Liver (tissue), 9 donors: ENCODE measurements around the gene FRK. TPM values are rescaled to one million over a fixed set of nuclear protein-coding genes. Genes with fewer than 3 reads are reported as not detected.

Experiments used
- DNase-seq: peaks from one replicate; pipeline ENCODE4 v3.0.0-alpha.2; 2017; ENCODE audit warnings: low spot score
- H3K27ac ChIP-seq, 2 donors: one replicate each; pipeline ENCODE4 v1.7.0; 2013; ENCODE audit warnings: inconsistent platforms in 2 of 2, low read length in 2 of 2, control low read depth in 1 of 2, low read depth in 1 of 2, mild to moderate bottlenecking in 1 of 2
- H3K27me3 ChIP-seq, 4 donors: one replicate each; pipeline versions ENCODE4 v1.6.1 to v1.7.0; 2013; ENCODE audit warnings: low read length in 3 of 4, inconsistent platforms in 1 of 4, mild to moderate bottlenecking in 1 of 4, moderate library complexity in 1 of 4; ENCODE audit not compliant: control insufficient read depth in 4 of 4, insufficient read depth in 4 of 4
- H3K36me3 ChIP-seq, 4 donors: one replicate each; pipeline versions ENCODE4 v1.6.1 to v1.7.0; 2013; ENCODE audit warnings: low read length in 3 of 4, mild to moderate bottlenecking in 3 of 4, low read depth in 1 of 4, moderate library complexity in 1 of 4; ENCODE audit not compliant: control insufficient read depth in 4 of 4, insufficient read depth in 3 of 4
- H3K4me1 ChIP-seq, 4 donors: one replicate each; pipeline versions ENCODE4 v1.6.1 to v1.7.0; 2013; ENCODE audit warnings: low read length in 3 of 4, mild to moderate bottlenecking in 3 of 4, moderate library complexity in 1 of 4; ENCODE audit not compliant: control insufficient read depth in 4 of 4, insufficient read depth in 4 of 4
- H3K4me3 ChIP-seq, 3 donors: one replicate each; pipeline versions ENCODE4 v1.6.1 to v1.7.0; 2013; ENCODE audit warnings: low read length in 3 of 3, control low read depth in 1 of 3, low read depth in 1 of 3, mild to moderate bottlenecking in 1 of 3
- H3K9ac ChIP-seq, 2 donors: one replicate each; pipeline ENCODE4 v1.7.0; 2013; ENCODE audit warnings: low read length in 2 of 2, mild to moderate bottlenecking in 2 of 2, moderate library complexity in 2 of 2, control low read depth in 1 of 2, low read depth in 1 of 2
- H3K9me3 ChIP-seq, 4 donors: one replicate each; pipeline versions ENCODE4 v1.6.1 to v1.7.0; 2013; ENCODE audit warnings: low read length in 3 of 4; ENCODE audit not compliant: control insufficient read depth in 4 of 4
- ATF3 ChIP-seq: IDR thresholded peaks from 2 replicates; pipeline ENCODE4 v1.6.1; 2016; ENCODE audit warnings: antibody characterized with exemption
- CTCF ChIP-seq: fragments of 150-350 bp; IDR thresholded peaks from 2 replicates; pipeline ENCODE4 v1.5.1; 2017; ENCODE audit warnings: improper control_type of control experiment, low read depth, low read length; ENCODE audit not compliant: missing input control
- EGR1 ChIP-seq, 2 donors: IDR thresholded peaks; 2 replicates each; pipeline ENCODE4 v1.6.1; 2016 to 2018; ENCODE audit warnings: antibody characterized with exemption in 2 of 2, low read depth in 2 of 2
- FOXA1 ChIP-seq: IDR thresholded peaks from 2 replicates; pipeline ENCODE4 v1.6.1; 2016; ENCODE audit warnings: antibody characterized with exemption
- FOXA2 ChIP-seq: IDR thresholded peaks from 2 replicates; pipeline ENCODE4 v1.6.1; 2016; ENCODE audit warnings: antibody characterized with exemption
- GABPA ChIP-seq, 2 donors: IDR thresholded peaks in 1 of 2; conservative IDR thresholded peaks in 1 of 2; 2 replicates each; pipeline ENCODE4 v1.6.1; 2016; ENCODE audit warnings: antibody characterized with exemption in 2 of 2, mild to moderate bottlenecking in 1 of 2, moderate library complexity in 1 of 2
- HNF4A ChIP-seq, 2 donors: conservative IDR thresholded peaks; 2 replicates each; pipeline ENCODE4 v1.6.1; 2016; ENCODE audit warnings: antibody characterized with exemption in 2 of 2, mild to moderate bottlenecking in 2 of 2
- HNF4G ChIP-seq: IDR thresholded peaks from 2 replicates; pipeline ENCODE4 v1.6.1; 2016; ENCODE audit warnings: antibody characterized with exemption
- JUND ChIP-seq, 2 donors: IDR thresholded peaks; 2 replicates each; pipeline ENCODE4 v1.6.1; 2016; ENCODE audit warnings: antibody characterized with exemption in 2 of 2
- MAX ChIP-seq: IDR thresholded peaks from 2 replicates; pipeline ENCODE4 v1.6.1; 2016; ENCODE audit warnings: antibody characterized with exemption
- NR2F2 ChIP-seq: IDR thresholded peaks from 2 replicates; pipeline ENCODE4 v1.6.1; 2016; ENCODE audit warnings: antibody characterized with exemption
- RAD21 ChIP-seq, 2 donors: IDR thresholded peaks; 2 replicates each; pipeline ENCODE4 v1.6.1; 2016; ENCODE audit warnings: antibody characterized with exemption in 2 of 2, mild to moderate bottlenecking in 2 of 2
- RXRA ChIP-seq, 2 donors: IDR thresholded peaks; 2 replicates each; pipeline ENCODE4 v1.6.1; 2017 to 2018; ENCODE audit warnings: antibody characterized with exemption in 2 of 2, mild to moderate bottlenecking in 1 of 2
- SP1 ChIP-seq: IDR thresholded peaks from 2 replicates; pipeline ENCODE4 v1.6.1; 2018; ENCODE audit warnings: antibody characterized with exemption, mild to moderate bottlenecking
- TAF1 ChIP-seq: conservative IDR thresholded peaks from 2 replicates; pipeline ENCODE4 v1.6.1; 2016; ENCODE audit warnings: antibody characterized with exemption, mild to moderate bottlenecking
- YY1 ChIP-seq: IDR thresholded peaks from 2 replicates; pipeline ENCODE4 v1.6.1; 2016; ENCODE audit warnings: antibody characterized with exemption, mild to moderate bottlenecking
- WGBS: extraction: QIAGEN DNeasy Blood & Tissue Kit; methylation state at CpG from one replicate; pipeline ENCODE4 v1.1.7; 2013; 5-methylcytosine and 5-hydroxymethylcytosine counted together
- polyA plus RNA-seq, 2 donors: library from polyadenylated mRNA; stranded (reverse) in 1 of 2; unstranded in 1 of 2; fragments of 200-250 nt in 1 of 2; fragments of >200 nt in 1 of 2; fragmentation: Nextera tagmentation in 1 of 2; extraction: Ambion mirVana in 1 of 2; gene quantifications; one replicate each; pipeline versions ENCODE4 v1.2.1 to v1.2.3, GENCODE V29; 2013 to 2015
- total RNA-seq, 2 donors: library from RNA; depleted of rRNA; stranded (reverse); fragments of >200 nt; gene quantifications; one replicate each; pipeline ENCODE4 v1.2.3, GENCODE V29; 2014
- TF ChIP-seq, protein P1 (sequence below): IDR thresholded peaks from 2 replicates; pipeline ENCODE4 v1.6.1; 2016; ENCODE audit warnings: antibody characterized with exemption, mild to moderate bottlenecking
- TF ChIP-seq, protein P2 (sequence below): IDR thresholded peaks from 2 replicates; pipeline ENCODE4 v1.6.1; 2016; ENCODE audit warnings: antibody characterized with exemption
- donor health status: healthy.
- donor health status: healthy.
- donor health status: healthy.
- donor health status: healthy.
- donor health status: healthy.

FRK gene
- total and polyA plus RNA-seq, 4 donors: 3.6 to 26.8 (median 5.3) TPM

DNA sequence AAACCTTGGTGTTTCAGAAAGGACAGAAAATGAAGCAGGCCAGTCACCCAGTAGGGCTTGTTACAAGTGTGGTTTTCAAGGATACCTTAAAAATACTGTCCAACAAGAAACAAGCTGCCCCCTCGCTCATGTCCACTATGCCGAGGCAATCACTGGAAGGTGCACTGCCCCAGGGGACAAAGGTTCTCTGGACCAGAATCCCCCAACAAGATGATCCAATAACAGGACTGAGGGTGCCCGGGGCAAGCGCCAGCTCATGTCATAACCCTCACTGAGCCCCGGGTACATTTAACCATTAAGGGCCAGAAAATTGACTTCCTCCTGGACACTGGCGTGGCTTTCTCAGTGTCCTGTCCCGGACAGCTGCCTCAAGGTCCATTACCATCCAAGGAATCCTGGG lies 33.4 kb upstream of the FRK start:
- Histone ChIP-seq H3K27ac (peak overlapping the region in 1 of 2 donors; percentile 4), H3K27me3 (no peaks in the 10 kb centered on the region), H3K9me3 (no peaks in the 10 kb centered on the region), H3K9ac (no peak overlapping the region), H3K4me1 (peaks cover 1 to 19% (median 11%) of the 10 kb centered on the region in 4 donors), H3K4me3 (peak overlapping the region in 1 of 3 donors; percentile 11), H3K36me3 (no peaks in the 10 kb centered on the region)
- WGBS: 40% methylated on average over 7 of the region's 7 CpGs
- TF ChIP-seq FOXA1 (no peak), MAX (peak; percentile 49), SP1 (peak; percentile 76), GABPA (IDR thresholded peaks at IDR 0.05 in 1 of 2, conservative IDR thresholded peaks at IDR 0.05 in 1 of 2) (no peak), YY1 (peak; percentile 22), JUND (IDR thresholded peaks at IDR 0.05) (peak in 1 of 2 donors; percentile 37), EGR1 (IDR thresholded peaks at IDR 0.05; ENCODE audit: low read depth in 2 of 2) (no peak), HNF4A (conservative IDR thresholded peaks at IDR 0.05) (peak; percentile 93 to 95), HNF4G (peak; percentile 76), RXRA (IDR thresholded peaks at IDR 0.05) (peak; percentile 79 to 80), CTCF (no peak)
- no peak for DNase-seq

DNA sequence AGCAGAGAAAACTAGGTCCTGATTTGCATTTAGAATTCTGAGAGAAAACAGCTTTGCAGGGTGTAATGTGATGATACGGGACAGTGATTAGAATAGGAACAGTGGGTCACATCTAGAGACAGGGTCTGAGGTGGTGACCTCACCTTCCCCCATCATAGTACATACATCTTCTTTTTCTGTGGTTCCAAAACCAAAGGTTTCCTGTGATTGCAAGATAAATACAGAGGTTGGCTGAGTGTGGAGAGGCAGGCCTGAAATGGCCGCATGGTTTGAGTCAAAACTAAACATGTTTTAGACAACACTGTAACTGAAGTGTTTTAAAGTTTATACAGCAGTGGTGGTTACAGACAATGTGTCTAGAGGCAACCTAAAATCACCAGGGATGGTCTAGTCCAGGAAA lies 29.6 kb upstream of the FRK start:
- Histone ChIP-seq H3K4me1 (peaks cover 1 to 16% (median 5%) of the 10 kb centered on the region in 4 donors), H3K27me3 (no peaks in the 10 kb centered on the region), H3K9ac (no peak overlapping the region), H3K4me3 (no peak overlapping the region), H3K9me3 (no peaks in the 10 kb centered on the region), H3K36me3 (peaks cover 0 to 1% (median 0%) of the 10 kb centered on the region in 4 donors), H3K27ac (no peak overlapping the region)
- 93% methylated on average over 2 of the region's 2 CpGs for WGBS
- DNase-seq: no peak
- no peak for TF ChIP-seq HNF4A (conservative IDR thresholded peaks at IDR 0.05)
- no peak for TF ChIP-seq EGR1 (IDR thresholded peaks at IDR 0.05; ENCODE audit: low read depth in 2 of 2)
- no peak for TF ChIP-seq HNF4G
- no peak for TF ChIP-seq FOXA2
- TF ChIP-seq TAF1: no peak
- TF ChIP-seq CTCF: no peak
- TF ChIP-seq, protein P1, sequence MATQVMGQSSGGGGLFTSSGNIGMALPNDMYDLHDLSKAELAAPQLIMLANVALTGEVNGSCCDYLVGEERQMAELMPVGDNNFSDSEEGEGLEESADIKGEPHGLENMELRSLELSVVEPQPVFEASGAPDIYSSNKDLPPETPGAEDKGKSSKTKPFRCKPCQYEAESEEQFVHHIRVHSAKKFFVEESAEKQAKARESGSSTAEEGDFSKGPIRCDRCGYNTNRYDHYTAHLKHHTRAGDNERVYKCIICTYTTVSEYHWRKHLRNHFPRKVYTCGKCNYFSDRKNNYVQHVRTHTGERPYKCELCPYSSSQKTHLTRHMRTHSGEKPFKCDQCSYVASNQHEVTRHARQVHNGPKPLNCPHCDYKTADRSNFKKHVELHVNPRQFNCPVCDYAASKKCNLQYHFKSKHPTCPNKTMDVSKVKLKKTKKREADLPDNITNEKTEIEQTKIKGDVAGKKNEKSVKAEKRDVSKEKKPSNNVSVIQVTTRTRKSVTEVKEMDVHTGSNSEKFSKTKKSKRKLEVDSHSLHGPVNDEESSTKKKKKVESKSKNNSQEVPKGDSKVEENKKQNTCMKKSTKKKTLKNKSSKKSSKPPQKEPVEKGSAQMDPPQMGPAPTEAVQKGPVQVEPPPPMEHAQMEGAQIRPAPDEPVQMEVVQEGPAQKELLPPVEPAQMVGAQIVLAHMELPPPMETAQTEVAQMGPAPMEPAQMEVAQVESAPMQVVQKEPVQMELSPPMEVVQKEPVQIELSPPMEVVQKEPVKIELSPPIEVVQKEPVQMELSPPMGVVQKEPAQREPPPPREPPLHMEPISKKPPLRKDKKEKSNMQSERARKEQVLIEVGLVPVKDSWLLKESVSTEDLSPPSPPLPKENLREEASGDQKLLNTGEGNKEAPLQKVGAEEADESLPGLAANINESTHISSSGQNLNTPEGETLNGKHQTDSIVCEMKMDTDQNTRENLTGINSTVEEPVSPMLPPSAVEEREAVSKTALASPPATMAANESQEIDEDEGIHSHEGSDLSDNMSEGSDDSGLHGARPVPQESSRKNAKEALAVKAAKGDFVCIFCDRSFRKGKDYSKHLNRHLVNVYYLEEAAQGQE: no peak
- no peak for TF ChIP-seq FOXA1
- no peak for TF ChIP-seq MAX
- no peak for TF ChIP-seq RXRA (IDR thresholded peaks at IDR 0.05)
- TF ChIP-seq ATF3: no peak
- TF ChIP-seq JUND (IDR thresholded peaks at IDR 0.05): no peak
- no peak for TF ChIP-seq SP1
- TF ChIP-seq GABPA (IDR thresholded peaks at IDR 0.05 in 1 of 2, conservative IDR thresholded peaks at IDR 0.05 in 1 of 2): no peak
- no peak for TF ChIP-seq YY1
- TF ChIP-seq RAD21 (IDR thresholded peaks at IDR 0.05): no peak
- TF ChIP-seq NR2F2: no peak
- TF ChIP-seq, protein P2, sequence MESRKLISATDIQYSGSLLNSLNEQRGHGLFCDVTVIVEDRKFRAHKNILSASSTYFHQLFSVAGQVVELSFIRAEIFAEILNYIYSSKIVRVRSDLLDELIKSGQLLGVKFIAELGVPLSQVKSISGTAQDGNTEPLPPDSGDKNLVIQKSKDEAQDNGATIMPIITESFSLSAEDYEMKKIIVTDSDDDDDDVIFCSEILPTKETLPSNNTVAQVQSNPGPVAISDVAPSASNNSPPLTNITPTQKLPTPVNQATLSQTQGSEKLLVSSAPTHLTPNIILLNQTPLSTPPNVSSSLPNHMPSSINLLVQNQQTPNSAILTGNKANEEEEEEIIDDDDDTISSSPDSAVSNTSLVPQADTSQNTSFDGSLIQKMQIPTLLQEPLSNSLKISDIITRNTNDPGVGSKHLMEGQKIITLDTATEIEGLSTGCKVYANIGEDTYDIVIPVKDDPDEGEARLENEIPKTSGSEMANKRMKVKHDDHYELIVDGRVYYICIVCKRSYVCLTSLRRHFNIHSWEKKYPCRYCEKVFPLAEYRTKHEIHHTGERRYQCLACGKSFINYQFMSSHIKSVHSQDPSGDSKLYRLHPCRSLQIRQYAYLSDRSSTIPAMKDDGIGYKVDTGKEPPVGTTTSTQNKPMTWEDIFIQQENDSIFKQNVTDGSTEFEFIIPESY: no peak
